Upper lobe of left lung (tissue), 4 donors: Measurements from ENCODE around the gene MEIOB.

Experiments used
- CTCF ChIP-seq, 6 experiments: fragments of 450-650 bp in 4 of 6; fragments of 200-600 bp in 2 of 6; sonication (generic) in 2 of 6; IDR thresholded peaks; one replicate each; pipeline ENCODE4 v1.5.1; 2016 to 2019; ENCODE audit warnings: antibody characterized with exemption in 6 of 6
- POLR2A ChIP-seq, 4 donors: fragments of 450-650 bp; IDR thresholded peaks; one replicate each; pipeline ENCODE4 v1.5.1; 2016 to 2017; ENCODE audit warnings: antibody characterized with exemption in 4 of 4, mild to moderate bottlenecking in 2 of 4

GRCh38 chr16:1818873-1819525 is 53.0 kb downstream of the MEIOB start:
- TF ChIP-seq CTCF (IDR thresholded peaks at IDR 0.05) (no peak), POLR2A (IDR thresholded peaks at IDR 0.05) (no peak)
